Measurements from ENCODE around the gene KLF11. TPM values are rescaled to one million over a fixed set of nuclear protein-coding genes. Genes with fewer than 3 reads are reported as not detected.

Gene KLF11
- total RNA-seq, 1 experiment from 2014 or later = 10.9 TPM

GRCh38 chr2:10016802-10017258 lies 26.5 kb upstream of the KLF11 start:
- H3K36me3 ChIP-seq (ENCODE audit: low read depth) = no peaks in the 10 kb centered on the region
- DNase-seq = no peak
- ChIA-PET CTCF (no interaction called here), POLR2A (ENCODE audit: unreplicated experiment) (interaction anchor here (0.9 kb wide), 1 partner anchor 114 kb away, joined by 4 read pairs; no protein-coding TSS in a partner anchor)
- no peaks in the 10 kb centered on the region for H4K20me1 ChIP-seq (ENCODE audit: insufficient read depth)
- no peaks in the 10 kb centered on the region for H3K79me2 ChIP-seq (ENCODE audit: low read depth)
- no peaks in the 10 kb centered on the region for H3K9me3 ChIP-seq (ENCODE audit: insufficient read depth, low read depth)
- H3K4me2 ChIP-seq = no peak overlapping the region
- no peak overlapping the region for H3K4me3 ChIP-seq
- no peaks in the 10 kb centered on the region for H3K4me1 ChIP-seq (replicated peaks; ENCODE audit: insufficient read depth)
- TF ChIP-seq, protein P1, sequence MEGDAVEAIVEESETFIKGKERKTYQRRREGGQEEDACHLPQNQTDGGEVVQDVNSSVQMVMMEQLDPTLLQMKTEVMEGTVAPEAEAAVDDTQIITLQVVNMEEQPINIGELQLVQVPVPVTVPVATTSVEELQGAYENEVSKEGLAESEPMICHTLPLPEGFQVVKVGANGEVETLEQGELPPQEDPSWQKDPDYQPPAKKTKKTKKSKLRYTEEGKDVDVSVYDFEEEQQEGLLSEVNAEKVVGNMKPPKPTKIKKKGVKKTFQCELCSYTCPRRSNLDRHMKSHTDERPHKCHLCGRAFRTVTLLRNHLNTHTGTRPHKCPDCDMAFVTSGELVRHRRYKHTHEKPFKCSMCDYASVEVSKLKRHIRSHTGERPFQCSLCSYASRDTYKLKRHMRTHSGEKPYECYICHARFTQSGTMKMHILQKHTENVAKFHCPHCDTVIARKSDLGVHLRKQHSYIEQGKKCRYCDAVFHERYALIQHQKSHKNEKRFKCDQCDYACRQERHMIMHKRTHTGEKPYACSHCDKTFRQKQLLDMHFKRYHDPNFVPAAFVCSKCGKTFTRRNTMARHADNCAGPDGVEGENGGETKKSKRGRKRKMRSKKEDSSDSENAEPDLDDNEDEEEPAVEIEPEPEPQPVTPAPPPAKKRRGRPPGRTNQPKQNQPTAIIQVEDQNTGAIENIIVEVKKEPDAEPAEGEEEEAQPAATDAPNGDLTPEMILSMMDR (conservative IDR thresholded peaks at IDR 0.05) = no peak
- TF ChIP-seq EZH2 (IDR thresholded peaks at IDR 0.05; ENCODE audit: low read depth) = no peak
- BruUV-seq (replicated peaks) = no TSS peak
- intact Hi-C loops (cut with micrococcal nuclease; ENCODE audit: unreplicated experiment) = no loop called here
- H3K9me2 ChIP-seq (ENCODE audit: insufficient read depth) = no peaks in the 10 kb centered on the region
- no peaks in the 10 kb centered on the region for H3K27me3 ChIP-seq (ENCODE audit: insufficient read depth, low read depth)
- H3K27ac ChIP-seq = no peak overlapping the region
- no peaks in the 10 kb centered on the region; the same call in 1 of the 2 replicates for H3F3A ChIP-seq (ENCODE audit: insufficient read depth, low read depth)
- H2AFZ ChIP-seq = no peak overlapping the region

GRCh38 chr2:10017313-10017941 lies 25.9 kb upstream of the KLF11 start:
- H3K79me2 ChIP-seq (ENCODE audit: low read depth) = no peaks in the 10 kb centered on the region
- TF ChIP-seq, protein P1 (conservative IDR thresholded peaks at IDR 0.05) = no peak
- no peak for TF ChIP-seq EZH2 (IDR thresholded peaks at IDR 0.05; ENCODE audit: low read depth)
- H3K9me2 ChIP-seq (ENCODE audit: insufficient read depth) = no peaks in the 10 kb centered on the region
- no peak overlapping the region for H2AFZ ChIP-seq
- H3F3A ChIP-seq (ENCODE audit: insufficient read depth, low read depth) = no peaks in the 10 kb centered on the region; the same call in 1 of the 2 replicates
- DNase-seq = no peak
- no peaks in the 10 kb centered on the region for H3K4me1 ChIP-seq (replicated peaks; ENCODE audit: insufficient read depth)
- H4K20me1 ChIP-seq (ENCODE audit: insufficient read depth) = no peaks in the 10 kb centered on the region
- BruUV-seq (replicated peaks) = no TSS peak
- intact Hi-C loops (cut with micrococcal nuclease; ENCODE audit: unreplicated experiment) = no loop called here
- ChIA-PET CTCF (no interaction called here), POLR2A (ENCODE audit: unreplicated experiment) (interaction anchor here (0.6 kb wide), 2 partner anchors 70 to 108 kb away, joined by 3 to 4 read pairs; no protein-coding TSS in a partner anchor)
- H3K27me3 ChIP-seq (ENCODE audit: insufficient read depth, low read depth) = no peaks in the 10 kb centered on the region
- H3K9me3 ChIP-seq (ENCODE audit: insufficient read depth, low read depth) = no peaks in the 10 kb centered on the region
- H3K4me3 ChIP-seq = no peak overlapping the region
- no peak overlapping the region for H3K4me2 ChIP-seq
- no peaks in the 10 kb centered on the region for H3K36me3 ChIP-seq (ENCODE audit: low read depth)
- H3K27ac ChIP-seq = no peak overlapping the region

DNA sequence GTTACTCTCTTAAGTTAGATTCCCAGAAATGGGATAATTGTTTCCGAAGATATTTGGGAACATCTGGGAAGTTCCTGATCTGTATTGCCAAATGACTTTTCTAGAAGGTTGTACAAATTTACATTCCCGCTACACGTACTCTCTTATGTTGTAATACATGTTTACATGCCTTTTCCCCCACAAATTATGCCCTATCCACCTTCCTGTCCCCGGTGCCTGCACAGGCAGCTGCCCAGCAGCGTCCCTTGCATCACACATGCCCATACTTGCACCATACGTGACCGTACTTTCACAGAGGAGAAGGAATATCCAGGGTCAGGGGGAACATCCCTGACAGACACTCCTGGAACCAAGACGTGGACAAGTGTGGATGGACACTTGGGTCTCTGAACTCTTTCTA lies 24.2 kb upstream of the KLF11 start:
- Histone ChIP-seq H3K27ac (no peak overlapping the region), H3K9me2 (ENCODE audit: insufficient read depth) (no peaks in the 10 kb centered on the region), H2AFZ (no peak overlapping the region), H4K20me1 (ENCODE audit: insufficient read depth) (no peaks in the 10 kb centered on the region), H3K27me3 (ENCODE audit: insufficient read depth, low read depth) (no peaks in the 10 kb centered on the region), H3F3A (ENCODE audit: insufficient read depth, low read depth) (no peaks in the 10 kb centered on the region; the same call in 1 of the 2 replicates), H3K4me2 (no peak overlapping the region), H3K4me3 (no peak overlapping the region), H3K4me1 (replicated peaks; ENCODE audit: insufficient read depth) (no peaks in the 10 kb centered on the region), H3K36me3 (ENCODE audit: low read depth) (no peaks in the 10 kb centered on the region), H3K79me2 (ENCODE audit: low read depth) (no peaks in the 10 kb centered on the region), H3K9me3 (ENCODE audit: insufficient read depth, low read depth) (no peaks in the 10 kb centered on the region)
- intact Hi-C loops (cut with micrococcal nuclease; ENCODE audit: unreplicated experiment) = no loop called here
- POLR2A ChIA-PET (ENCODE audit: unreplicated experiment) = no interaction called here
- CTCF ChIA-PET = no interaction called here
- BruUV-seq (replicated peaks) = no TSS peak
- TF ChIP-seq EZH2 (IDR thresholded peaks at IDR 0.05; ENCODE audit: low read depth) = no peak
- TF ChIP-seq, protein P1 (conservative IDR thresholded peaks at IDR 0.05) = no peak
- DNase-seq = no peak

All from PC-9 (cell line).